GM12878 (cell line): Measurements from ENCODE around the gene GLUL. TPM values are rescaled to one million over a fixed set of nuclear protein-coding genes. Genes with fewer than 3 reads are reported as not detected.

ENCODE experiments used
- RELA ChIP-seq: fragments of 450-650 bp; IDR thresholded peaks from 2 replicates; pipeline ENCODE4 v1.8.0; 2014; ENCODE audit warnings: borderline replicate concordance; ENCODE audit not compliant: partially characterized antibody
- TARDBP ChIP-seq: IDR thresholded peaks from 2 replicates; pipeline ENCODE4 v1.6.1; 2016; ENCODE audit warnings: borderline replicate concordance
- TCF12 ChIP-seq: IDR thresholded peaks from 2 replicates; pipeline ENCODE4 v1.6.1; 2011; ENCODE audit warnings: low read depth, mild to moderate bottlenecking, low read length
- polyA plus RNA-seq, 11 experiments: library from polyadenylated mRNA; depleted of rRNA in 4 of 11; unstranded in 6 of 11; stranded (reverse) in 5 of 11; fragments of >200 nt; fragmentation: Nextera tagmentation in 4 of 11; fragmentation: Illumina TruSeq in 1 of 11; extraction: Ambion mirVana in 4 of 11; extraction: Trizol in 1 of 11; gene quantifications; 1 replicate in 1 of 11; 2 replicates in 10 of 11; pipeline versions ENCODE4 v1.2.1 to v1.2.3, GENCODE V29; 2011 to 2016; ENCODE audit warnings: inconsistent platforms in 2 of 11, missing spikeins in 2 of 11, low read depth in 1 of 11
- total RNA-seq, 4 experiments: library from RNA; depleted of rRNA in 3 of 4; stranded (reverse); fragments of >200 nt in 3 of 4; fragmentation: Illumina TruSeq in 1 of 4; extraction: Trizol in 1 of 4; gene quantifications; 2 replicates each; pipeline versions ENCODE4 v1.2.1 to v1.2.3, GENCODE V29; 2013 to 2021
- TF ChIP-seq, protein P1 (sequence below): fragments of 450-650 bp; IDR thresholded peaks from 2 replicates; pipeline ENCODE4 v1.6.1; 2018; ENCODE audit warnings: mild to moderate bottlenecking, low read depth, moderate library complexity; ENCODE audit not compliant: partially characterized antibody
- TF ChIP-seq, protein P2 (sequence below): IDR thresholded peaks from 2 replicates; pipeline ENCODE4 v1.6.1; 2012; ENCODE audit warnings: mild to moderate bottlenecking, low read depth, low read length
- TF ChIP-seq, protein P3 (sequence below): fragments of 450-650 bp; formaldehyde crosslinking; IDR thresholded peaks from 2 replicates; pipeline ENCODE4 v1.4.0; 2020; ENCODE audit warnings: mild to moderate bottlenecking, moderate library complexity

Gene GLUL
- total and polyA plus RNA-seq, 10 of the 15 experiments (the other 5 are each of a cell fraction or from before 2014, with no cell fraction given), result 2.3 to 392 (median 164) TPM

DNA sequence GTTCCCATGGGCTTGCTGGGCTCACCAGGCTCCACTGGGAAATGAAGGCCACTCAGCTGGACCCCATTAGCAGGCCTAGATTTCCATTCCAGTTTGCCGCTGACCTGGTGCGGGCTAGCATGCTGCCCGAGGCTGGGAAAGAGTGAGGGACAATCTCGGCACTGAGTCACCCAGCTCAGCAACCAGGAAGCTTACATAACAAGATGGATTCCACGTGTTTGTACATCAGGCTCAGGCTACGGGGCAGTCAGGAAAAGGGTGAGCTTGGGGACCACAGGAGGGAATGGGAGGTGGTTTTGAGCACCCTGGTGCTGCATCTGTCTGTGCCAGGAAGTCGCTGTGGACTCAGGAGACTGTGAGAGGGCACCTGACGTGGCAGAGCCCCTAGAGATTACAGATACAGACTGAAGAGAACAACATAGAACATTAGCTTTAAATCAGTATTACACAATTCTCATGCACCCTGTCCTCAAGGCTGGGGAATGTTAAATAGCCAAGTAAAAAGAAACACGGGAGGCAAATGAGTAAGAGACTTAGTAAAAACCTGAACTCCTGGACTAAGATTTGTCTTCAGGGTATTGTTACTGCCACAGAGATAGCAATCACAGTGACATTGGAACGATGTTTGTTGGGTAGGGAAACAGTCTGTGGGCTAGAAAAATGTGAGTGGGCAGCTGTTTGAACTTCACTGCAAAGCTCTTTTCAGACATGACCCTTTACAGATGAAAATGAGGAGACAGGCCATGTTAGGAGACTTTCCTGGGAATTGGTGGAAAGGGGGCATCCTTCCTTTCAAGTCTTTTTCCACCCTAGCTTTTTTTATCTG, 51.1 kb downstream of the GLUL start (continued):
- TF ChIP-seq, protein P1, sequence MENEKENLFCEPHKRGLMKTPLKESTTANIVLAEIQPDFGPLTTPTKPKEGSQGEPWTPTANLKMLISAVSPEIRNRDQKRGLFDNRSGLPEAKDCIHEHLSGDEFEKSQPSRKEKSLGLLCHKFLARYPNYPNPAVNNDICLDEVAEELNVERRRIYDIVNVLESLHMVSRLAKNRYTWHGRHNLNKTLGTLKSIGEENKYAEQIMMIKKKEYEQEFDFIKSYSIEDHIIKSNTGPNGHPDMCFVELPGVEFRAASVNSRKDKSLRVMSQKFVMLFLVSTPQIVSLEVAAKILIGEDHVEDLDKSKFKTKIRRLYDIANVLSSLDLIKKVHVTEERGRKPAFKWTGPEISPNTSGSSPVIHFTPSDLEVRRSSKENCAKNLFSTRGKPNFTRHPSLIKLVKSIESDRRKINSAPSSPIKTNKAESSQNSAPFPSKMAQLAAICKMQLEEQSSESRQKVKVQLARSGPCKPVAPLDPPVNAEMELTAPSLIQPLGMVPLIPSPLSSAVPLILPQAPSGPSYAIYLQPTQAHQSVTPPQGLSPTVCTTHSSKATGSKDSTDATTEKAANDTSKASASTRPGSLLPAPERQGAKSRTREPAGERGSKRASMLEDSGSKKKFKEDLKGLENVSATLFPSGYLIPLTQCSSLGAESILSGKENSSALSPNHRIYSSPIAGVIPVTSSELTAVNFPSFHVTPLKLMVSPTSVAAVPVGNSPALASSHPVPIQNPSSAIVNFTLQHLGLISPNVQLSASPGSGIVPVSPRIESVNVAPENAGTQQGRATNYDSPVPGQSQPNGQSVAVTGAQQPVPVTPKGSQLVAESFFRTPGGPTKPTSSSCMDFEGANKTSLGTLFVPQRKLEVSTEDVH, result no peak
- TF ChIP-seq TCF12, result no peak
- TF ChIP-seq TARDBP, result no peak
- TF ChIP-seq RELA, result no peak
- TF ChIP-seq, protein P2, sequence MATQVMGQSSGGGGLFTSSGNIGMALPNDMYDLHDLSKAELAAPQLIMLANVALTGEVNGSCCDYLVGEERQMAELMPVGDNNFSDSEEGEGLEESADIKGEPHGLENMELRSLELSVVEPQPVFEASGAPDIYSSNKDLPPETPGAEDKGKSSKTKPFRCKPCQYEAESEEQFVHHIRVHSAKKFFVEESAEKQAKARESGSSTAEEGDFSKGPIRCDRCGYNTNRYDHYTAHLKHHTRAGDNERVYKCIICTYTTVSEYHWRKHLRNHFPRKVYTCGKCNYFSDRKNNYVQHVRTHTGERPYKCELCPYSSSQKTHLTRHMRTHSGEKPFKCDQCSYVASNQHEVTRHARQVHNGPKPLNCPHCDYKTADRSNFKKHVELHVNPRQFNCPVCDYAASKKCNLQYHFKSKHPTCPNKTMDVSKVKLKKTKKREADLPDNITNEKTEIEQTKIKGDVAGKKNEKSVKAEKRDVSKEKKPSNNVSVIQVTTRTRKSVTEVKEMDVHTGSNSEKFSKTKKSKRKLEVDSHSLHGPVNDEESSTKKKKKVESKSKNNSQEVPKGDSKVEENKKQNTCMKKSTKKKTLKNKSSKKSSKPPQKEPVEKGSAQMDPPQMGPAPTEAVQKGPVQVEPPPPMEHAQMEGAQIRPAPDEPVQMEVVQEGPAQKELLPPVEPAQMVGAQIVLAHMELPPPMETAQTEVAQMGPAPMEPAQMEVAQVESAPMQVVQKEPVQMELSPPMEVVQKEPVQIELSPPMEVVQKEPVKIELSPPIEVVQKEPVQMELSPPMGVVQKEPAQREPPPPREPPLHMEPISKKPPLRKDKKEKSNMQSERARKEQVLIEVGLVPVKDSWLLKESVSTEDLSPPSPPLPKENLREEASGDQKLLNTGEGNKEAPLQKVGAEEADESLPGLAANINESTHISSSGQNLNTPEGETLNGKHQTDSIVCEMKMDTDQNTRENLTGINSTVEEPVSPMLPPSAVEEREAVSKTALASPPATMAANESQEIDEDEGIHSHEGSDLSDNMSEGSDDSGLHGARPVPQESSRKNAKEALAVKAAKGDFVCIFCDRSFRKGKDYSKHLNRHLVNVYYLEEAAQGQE, result no peak
- TF ChIP-seq, protein P3, sequence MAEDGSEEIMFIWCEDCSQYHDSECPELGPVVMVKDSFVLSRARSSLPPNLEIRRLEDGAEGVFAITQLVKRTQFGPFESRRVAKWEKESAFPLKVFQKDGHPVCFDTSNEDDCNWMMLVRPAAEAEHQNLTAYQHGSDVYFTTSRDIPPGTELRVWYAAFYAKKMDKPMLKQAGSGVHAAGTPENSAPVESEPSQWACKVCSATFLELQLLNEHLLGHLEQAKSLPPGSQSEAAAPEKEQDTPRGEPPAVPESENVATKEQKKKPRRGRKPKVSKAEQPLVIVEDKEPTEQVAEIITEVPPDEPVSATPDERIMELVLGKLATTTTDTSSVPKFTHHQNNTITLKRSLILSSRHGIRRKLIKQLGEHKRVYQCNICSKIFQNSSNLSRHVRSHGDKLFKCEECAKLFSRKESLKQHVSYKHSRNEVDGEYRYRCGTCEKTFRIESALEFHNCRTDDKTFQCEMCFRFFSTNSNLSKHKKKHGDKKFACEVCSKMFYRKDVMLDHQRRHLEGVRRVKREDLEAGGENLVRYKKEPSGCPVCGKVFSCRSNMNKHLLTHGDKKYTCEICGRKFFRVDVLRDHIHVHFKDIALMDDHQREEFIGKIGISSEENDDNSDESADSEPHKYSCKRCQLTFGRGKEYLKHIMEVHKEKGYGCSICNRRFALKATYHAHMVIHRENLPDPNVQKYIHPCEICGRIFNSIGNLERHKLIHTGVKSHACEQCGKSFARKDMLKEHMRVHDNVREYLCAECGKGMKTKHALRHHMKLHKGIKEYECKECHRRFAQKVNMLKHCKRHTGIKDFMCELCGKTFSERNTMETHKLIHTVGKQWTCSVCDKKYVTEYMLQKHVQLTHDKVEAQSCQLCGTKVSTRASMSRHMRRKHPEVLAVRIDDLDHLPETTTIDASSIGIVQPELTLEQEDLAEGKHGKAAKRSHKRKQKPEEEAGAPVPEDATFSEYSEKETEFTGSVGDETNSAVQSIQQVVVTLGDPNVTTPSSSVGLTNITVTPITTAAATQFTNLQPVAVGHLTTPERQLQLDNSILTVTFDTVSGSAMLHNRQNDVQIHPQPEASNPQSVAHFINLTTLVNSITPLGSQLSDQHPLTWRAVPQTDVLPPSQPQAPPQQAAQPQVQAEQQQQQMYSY (CRISPR knock-in tag), result no peak
- TF ChIP-seq, all 136 proteins: peak for 0
